HK-2 (cell line): Measurements from ENCODE around the gene ATP7B.
A peak's percentile ranks its signal among the peaks of the same experiment; 100 is the strongest.
"Not testable (repeated sequence)": the region's sequence is repeated elsewhere in the genome, so short reads cannot be mapped to it uniquely, and the experiment has no call there.

Experiments
- DNase-seq: peaks from one replicate; pipeline ENCODE4 v3.0.0-alpha.2; 2018; ENCODE audit not compliant: unreplicated experiment

The ATP7B gene

DNA sequence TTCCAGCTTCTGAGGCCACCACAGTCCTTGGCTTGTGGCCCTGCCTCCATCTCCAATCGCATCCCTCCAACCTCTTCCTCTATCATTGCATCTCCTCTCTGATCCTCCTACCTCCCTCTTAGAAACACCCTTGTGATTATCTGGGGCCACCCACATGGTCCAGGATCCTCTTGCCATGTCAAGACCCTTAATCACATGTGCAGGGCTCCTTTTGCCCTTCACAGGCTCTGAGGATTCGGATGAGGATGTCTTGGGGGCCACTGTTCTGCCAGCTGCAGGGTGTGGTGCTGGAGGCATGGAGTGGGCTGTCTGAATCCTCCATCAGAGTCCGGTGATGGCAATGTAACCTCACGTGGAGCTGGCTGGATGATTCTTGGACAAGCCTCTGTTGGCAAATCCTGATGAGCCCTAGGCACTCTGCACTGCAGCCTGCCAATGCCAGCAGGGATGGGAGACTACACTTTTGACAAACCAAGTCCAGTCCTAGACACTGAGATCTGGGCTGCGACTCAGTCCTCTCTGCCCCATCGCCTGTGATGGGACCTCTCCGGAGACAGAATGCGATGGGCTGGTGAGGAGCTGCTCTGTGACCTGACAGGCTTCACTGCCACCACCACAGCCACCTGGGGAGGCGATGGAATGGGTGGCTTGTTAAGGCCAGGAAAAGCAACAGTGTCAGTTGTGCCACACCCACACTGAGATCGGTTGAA, 88.3 kb downstream of the ATP7B start:
- DNase-seq: no peak

DNA sequence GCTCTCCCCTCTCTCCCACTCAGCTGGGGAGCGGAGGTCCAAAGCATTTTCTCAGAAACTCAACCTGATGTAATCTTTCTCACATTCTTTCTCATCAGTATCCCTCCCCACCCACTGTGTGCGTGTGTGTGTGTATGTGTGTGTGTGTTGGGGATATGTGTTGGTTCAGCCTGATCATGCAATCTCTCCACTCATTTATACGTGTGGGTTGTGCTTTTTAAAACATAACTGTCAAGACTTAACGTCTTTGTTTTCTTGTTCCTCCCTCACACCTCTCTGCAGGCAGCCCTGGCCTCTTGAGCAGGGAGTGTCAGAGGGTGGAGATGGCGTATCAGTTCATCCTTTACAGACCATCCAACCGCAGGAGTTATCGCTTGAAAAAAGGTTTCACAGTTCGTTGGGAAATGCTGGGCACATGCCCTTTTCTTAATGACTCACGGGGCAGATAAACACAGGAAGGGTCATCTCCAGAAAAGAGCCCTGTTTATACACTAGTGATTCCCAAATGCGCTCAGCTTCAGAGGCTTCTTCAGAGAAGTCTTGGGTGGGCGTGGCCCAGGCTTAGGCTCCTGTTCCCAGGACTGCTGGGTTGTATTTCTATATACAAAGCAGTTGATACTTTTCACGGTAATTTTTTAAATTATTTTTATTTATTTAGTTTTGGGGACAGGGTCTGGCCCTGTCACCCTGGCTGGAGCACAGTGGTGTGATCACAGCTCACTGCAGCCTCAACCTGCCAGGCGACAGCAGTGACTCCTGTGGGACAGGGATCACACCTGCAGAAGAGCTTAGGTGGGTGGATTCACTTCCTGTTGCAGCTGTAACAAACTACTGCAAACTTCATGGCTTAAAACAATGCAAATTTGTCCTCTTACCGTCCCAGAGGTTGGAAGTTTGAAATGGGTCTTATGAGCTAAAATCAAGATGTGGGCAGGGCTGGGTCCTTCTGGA, 89.2 kb downstream of the ATP7B start:
- DNase-seq: no peak

DNA sequence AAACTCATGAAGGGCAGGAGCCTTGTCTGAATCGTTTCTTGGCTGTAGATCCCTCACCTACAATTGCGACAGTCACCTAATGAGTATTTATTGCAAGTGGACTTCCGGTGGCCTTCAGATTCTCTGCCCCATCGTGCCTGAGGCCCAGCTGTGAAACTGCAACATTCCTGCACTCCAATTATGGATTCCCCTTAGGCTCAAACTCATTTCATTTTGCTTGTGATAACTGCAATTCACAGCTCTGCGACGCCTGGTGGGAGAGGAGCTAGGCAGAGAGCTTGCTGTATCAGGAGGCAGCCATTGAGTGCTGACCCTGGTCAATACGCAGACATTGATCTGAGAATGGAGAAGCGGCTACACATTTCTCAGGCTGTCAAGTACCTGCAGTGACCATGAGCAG, 90.5 kb downstream of the ATP7B start:
- DNase-seq: no peak

DNA sequence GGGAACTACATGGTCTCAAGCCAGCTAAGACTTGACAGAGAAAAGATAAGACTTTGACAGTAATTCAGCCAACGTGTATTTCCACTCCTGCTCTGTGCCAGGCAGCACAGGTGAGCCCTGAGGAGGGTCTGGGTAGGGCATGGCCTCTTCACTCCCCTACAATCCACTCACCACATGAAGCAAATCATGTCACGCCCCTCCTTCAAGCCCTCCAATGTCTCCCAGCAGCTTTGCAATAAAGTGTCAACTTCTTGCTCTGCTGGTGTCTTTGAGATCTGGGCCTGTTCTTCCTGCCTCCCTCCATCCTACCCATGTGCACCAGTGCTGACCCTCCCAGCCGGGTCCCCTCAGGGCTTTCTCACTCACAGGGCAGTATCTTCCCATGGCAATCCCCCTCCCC, 91.0 kb downstream of the ATP7B start:
- DNase-seq: no peak

DNA sequence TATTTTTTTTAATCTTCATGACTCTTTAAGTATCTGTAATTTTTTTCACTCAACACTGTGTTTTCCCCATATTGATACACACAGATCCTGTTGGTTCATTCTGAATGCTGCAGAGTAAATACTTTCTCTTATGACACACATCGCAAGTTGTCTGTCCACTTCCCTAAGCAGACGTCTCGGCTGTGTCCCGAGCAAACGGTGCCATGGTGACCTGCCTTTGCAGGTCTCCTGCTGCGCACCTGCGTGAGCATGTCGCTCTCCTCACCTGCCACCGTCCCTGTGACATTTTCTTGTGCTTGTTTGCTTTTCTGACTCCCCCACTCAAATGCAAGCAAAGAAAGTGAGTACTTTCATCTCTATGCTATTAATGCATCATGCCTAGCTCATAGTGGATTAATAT, 91.7 kb downstream of the ATP7B start:
- no peak for DNase-seq

DNA sequence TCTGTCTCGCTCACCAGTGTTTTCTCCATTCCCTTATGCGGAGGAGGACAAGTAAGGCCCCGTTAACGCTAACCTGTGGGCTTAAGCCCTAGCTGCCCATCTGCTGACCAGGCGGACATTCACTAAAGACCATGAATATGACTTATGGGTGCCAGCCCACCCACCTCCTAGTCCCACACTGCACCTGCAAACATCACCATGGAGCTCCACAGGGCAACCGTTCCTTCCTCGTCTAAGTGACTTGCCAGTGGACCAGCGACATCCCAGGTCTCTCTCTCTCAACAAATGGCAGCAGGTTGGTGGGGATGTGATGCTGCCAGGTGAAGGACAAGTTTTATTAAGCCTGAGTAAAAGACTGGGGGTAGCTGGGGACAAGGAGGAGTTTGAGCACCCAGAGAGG, 94.3 kb downstream of the ATP7B start:
- no peak for DNase-seq

DNA sequence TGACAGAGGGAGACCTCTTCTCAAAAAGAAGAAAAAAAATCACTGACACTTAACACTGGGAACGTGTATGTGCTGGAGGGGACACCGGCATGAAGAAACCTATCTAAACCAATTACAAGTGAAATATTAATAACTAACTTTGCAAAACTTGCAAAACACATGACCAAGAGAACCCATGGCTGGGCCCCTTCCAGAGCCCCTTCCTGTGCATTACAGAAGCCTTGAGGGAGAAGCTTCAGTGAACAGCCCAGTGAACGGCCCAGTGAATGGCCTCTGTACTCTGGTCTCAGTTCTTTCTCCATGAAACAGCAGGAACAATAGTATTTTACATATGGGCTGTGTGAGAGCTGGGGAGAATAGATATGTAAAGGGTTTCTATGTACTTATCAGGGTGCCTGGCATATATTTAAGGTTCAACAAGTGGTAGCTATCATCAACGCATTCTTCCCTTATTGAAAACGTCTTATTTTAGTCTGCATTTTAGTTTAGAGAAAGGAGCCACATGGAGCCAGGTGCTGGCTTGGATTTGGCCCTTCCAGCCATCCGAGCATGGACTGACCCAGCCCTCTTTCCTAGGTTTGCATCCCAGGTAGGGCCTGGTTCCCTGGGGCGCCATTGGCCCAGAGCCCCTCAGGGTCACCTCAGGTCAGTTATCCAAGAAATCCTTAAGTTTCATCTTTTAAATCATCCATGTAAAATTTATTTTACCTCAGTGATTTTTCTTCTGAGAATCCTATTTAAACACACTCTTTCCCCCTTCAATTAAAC, 95.0 kb downstream of the ATP7B start:
- no peak for DNase-seq

DNA sequence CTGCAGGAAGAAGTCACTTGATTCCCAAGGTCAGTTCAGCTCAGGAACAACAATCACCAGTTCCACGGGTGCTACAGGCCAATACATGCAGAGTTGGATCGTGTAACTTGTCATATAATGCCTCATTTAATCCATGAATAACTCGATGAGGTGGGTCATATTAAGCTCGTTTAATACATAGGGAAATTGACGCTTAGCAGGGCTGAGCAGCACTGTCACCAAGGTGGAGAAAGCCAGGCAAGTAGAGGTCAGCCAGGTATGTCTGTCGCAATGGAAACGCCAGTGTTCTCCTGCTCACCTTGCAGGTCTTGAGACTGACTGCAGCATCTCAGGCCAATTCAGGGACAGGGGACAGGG, 97.1 kb downstream of the ATP7B start:
- DNase-seq: no peak

DNA sequence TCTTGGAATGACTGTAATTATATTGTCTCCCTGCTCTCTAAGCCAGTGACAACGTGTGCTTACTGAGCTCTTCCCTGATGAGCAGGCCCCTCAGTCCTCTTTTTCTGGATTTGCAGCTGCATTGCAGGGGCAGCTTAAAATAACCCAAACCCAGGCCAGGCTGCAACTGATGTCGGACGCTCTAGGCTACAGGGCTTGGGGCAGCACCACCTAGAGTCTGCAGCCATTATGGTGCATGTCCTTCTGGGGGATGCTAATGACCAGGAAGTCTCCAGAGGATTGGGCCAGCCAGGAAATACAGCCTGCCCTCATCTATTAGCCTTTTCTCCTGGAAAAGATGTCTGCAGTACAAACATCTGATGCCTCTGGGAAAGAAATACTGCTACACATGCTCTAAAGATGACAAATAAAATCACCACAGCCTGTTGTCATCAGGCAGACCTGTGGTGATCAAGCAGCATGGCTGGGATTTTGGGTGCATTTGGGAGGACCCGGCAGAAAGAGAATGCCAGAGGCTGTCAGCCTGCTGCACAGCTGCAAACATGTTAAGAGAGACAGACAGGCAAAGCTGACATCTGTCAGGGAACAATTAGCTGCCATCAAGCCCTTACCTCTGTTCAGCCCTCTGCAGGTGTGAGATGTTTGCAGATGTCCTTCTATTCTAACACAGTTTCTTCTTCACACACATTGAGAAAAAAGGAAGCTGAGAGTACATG, 97.7 kb downstream of the ATP7B start:
- no peak for DNase-seq

DNA sequence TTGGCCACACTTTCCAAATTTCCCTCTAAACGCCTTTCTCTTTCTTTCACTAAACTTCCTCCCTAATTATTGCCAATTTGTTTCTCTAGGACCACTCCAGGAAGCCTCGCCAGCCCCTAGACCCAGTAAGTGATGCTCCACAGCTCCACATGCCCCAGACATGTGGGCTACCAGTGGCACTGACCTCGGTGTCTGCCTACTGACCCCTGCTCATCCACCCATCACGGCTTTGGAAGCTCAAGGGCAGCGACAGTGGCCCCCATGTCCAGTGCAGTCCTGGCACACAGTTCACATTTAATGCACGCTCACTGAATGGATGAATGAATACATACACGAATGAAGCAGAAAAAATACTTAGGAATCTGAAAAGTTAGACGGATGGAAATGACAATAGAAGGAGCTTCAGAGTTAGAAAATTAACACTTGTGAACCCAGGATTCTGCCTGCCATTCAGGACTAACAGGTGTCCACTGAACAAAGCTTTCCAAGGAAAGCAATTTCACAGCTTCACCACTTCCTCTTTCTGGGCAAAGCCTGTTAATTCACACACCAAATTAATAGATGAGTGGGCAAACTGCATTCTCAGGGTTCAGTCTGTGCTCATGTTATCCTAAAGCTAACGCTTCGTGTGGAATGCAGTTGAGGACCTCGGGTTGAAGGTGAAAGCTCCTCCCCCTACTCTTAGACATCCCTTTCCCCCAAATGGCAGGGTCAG, 98.6 kb downstream of the ATP7B start:
- no peak for DNase-seq

DNA sequence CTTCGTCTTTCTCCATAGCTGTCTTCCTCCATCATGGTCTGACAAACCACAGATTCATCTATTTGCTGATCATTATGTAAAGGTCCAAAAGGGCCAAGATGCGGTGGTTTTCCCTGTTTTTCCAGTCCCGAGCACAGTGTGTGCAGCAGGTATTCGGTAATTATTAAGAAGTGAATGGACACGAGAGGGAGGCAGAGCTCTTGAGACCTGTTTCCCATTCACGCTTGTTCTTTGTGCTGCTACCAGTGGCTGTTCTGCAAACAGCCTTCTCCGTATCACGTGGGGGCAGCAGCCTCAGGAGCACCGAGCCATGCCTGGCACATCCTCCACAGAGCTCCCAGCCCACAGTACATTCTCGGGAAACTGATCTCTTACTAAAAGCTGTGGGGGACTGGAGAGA, 99.2 kb downstream of the ATP7B start:
- DNase-seq: peak; percentile 6

DNA sequence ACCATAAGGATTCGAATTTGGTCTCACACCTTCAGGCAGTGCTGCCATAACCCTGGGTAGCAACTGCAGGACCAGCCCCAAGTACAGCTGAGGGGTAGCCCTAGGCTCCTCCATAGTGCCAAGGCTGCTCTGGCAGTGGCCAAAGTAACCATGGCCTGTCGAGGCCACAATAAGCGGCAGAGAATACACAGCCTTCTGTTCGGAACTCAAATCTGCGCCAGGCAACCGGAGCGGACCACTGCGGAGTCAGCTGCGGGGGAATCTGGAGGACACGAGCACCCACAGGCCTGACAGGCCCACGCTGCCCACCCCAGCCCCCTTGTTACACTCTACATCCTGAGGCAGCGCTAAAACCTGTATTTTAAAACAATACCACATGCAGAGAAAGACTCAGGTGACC, 100.7 kb downstream of the ATP7B start:
- no peak for DNase-seq

DNA sequence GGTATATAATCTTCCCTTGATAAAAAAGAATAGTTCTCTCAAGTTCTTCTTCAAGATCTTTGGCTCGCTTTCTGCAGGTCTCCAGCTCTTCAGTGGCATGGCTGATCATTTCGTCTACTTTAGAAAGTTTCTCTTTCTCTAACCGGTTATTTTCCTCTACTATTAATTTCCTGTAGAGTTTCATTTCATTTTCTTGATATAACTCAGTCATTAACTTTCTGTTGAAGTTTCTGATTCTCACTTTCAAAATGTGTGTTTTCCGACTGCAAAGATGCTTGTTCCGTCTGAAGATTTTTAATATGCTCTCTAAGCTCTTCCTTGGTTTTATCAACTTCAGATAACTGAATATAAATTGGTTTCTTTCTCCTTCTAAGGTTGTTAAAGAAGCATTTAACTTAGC, 102.0 kb downstream of the ATP7B start:
- DNase-seq: not testable (repeated sequence)

DNA sequence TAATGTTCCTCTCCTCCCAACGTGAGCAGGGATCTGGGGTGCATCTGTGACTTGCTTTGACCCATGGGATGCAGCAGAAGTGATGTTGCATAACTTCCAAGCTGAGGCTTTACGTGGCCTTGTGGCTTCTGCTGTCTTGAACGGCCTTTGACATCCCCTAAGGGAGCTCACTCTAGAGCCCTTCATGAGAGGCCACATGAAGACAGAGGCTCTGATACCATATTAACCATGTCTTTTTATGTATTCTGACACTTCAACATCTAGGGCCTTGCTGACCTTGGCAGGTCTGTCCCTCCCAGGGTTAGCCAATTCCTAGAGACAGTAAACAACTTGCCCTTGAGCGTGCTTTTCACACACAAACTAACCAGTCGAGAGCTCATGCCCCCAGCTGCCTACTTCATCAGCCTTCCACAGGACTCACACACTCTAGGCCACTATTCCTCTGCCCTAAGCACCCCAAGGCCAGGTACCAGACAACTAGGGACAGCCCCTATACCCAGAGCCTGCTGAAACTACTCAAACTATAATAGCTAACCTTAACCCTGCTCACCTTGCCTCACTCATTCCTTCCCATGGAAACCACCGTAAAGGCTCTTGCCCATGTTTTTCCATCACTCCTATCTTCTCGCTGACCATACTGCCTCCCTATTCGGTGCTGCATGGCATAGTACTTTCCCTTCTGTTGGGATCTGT, 104.1 kb downstream of the ATP7B start:
- DNase-seq: no peak

DNA sequence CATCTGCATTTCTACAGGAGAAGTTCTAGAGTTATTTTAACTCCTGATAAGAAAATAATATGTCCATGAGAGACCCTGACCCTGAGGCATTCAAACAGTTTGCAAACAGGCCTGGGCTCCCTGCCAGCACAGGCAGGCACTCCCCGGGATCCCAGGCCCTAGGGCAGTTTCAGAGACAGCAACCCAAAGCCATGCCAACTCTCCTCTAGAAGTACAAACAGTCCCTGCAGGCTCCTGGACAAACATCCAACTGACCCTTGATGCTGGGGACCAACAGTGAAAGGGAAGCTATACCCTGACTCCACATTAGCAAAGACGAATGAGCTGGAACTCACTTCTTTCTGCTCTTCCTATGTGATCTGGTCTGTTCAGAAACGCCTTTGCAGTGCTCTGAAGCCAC, 104.7 kb downstream of the ATP7B start:
- DNase-seq: no peak

DNA sequence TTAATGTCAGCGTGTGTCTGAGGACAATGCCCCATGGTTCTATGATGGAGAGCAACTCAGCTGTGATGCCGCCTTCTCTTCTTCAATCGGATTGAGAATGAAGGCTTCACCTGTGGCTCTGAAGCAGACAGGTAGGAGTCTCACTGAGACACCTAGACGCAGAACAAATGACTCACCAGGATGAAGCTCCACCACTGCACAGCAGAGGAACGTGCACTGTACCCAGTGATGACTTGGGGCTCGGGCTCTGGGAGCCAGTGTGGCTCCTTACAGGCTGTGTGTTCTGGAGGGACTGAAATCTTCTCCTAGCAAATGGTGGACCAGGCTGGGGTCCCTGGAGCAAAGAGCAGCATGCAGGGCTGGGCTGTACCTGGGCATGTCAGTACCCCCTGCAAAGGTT, 105.5 kb downstream of the ATP7B start:
- DNase-seq: no peak

DNA sequence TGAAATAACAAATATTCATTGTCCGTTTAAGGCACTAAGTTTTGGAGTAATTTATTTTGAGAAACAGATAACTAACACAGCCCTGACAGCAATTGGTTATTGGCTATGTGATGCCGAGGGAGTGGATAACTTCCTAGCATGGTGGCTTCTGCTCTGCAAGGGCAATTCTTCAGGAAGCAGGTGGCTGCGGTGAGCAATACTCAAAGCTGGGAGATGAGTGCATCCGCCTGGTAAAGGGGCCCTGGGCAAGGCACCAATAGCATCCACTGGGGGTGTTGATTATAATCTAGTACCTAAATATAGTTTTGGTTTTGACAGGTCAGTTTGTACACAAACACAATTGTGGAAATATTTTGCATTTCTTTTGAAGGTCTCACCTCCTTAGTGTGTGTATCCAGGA, 108.5 kb downstream of the ATP7B start:
- no peak for DNase-seq

DNA sequence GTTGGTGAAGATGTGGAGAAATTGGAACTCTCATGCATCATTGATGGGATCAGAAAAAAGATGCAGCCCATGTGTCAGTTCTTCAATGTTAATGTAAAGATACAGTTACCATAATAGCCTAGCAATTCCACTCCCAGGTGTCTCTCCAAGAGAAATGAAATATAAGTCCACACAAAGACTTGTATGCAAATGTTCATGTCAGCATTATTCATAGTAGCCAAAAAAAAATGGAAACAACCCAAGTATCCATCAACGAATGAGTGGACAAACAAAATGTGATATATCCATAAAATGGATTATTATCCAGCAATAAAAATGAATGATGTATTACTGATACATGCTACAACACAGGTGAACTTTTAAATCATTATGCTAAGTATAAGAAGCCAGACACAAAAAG, 110.8 kb downstream of the ATP7B start:
- no peak for DNase-seq

DNA sequence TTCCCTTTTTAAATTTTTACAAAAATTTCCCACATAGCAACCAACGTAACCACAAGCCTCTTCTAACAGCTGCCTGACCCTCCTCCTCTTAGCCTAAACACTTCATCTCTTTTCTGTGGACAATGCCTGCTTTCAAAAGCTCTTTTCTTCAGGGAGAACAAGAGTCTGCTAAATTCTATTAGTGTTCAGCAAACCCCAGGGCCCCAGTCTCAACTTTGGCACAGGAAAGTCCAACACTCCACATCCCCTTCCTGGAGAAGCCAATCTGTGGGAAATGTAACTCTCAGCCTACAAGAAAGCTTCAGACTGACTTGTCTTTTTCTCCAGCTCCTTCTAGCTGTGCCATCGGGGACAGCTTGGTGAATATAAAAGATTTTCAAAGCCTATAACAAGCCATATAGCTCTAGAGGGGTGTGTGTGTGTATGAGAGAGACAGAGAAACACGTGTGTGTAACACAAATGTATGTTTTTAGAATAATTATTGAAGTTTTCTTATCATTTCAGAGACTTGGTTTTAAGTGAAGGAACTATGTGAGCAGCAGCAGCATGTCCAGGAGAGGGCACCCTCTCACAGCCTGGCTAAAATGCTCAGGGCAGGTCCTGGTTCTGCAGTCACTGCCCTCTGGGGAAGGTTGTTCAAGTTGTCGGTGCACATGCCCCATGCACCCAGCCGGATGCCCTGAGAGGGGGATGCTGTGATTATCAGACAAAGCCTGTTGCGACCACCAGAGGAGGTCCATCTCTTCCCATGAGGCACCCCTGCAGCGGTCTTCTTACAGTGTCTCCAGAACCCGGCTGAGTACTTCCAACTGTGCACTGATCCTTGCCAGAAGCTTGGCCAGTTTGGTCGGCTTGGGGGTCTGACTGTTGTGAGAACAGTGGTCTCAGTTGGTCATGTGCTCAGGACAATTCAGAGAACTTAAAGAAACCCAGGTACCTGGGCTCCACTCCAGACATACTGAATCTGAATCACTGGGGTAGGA, 115.1 kb downstream of the ATP7B start:
- peak; percentile 18 for DNase-seq
